T-helper 9 cell (primary cell): ENCODE results near the gene PATJ.

Source experiments
- DNase-seq: peaks from one replicate; pipeline ENCODE4 v3.0.0-alpha.2; 2020

Gene PATJ

GRCh38 chr1:61993331-61993961, 251.2 kb downstream of the PATJ start:
- DNase-seq, result no peak

GRCh38 chr1:61995641-61996040, 253.4 kb downstream of the PATJ start:
- DNase-seq, result no peak

- no peak for DNase-seq
These were observed 254.8 kb downstream of the PATJ start for GRCh38 chr1:61997123-61997522.

GRCh38 chr1:62003777-62004176, 261.5 kb downstream of the PATJ start:
- DNase-seq, result no peak

GRCh38 chr1:62006690-62007089, 264.4 kb downstream of the PATJ start:
- DNase-seq, result no peak

- no peak for DNase-seq
These were observed 268.7 kb downstream of the PATJ start for GRCh38 chr1:62011006-62011405.

GRCh38 chr1:62012095-62012494, 269.8 kb downstream of the PATJ start:
- DNase-seq, result no peak

- DNase-seq, result no peak
These were observed 270.6 kb downstream of the PATJ start for GRCh38 chr1:62012836-62013235.

GRCh38 chr1:62013264-62013663, 271.0 kb downstream of the PATJ start:
- no peak for DNase-seq

GRCh38 chr1:62022382-62022983, 280.2 kb downstream of the PATJ start:
- DNase-seq, result no peak

GRCh38 chr1:62024690-62025089, 282.4 kb downstream of the PATJ start:
- DNase-seq, result no peak

- no peak for DNase-seq
These were observed 282.9 kb downstream of the PATJ start for GRCh38 chr1:62025154-62025553.

GRCh38 chr1:62025892-62026291, 283.6 kb downstream of the PATJ start:
- no peak for DNase-seq

GRCh38 chr1:62029704-62030103, 287.4 kb downstream of the PATJ start:
- no peak for DNase-seq

- DNase-seq, result no peak
These were observed 292.5 kb downstream of the PATJ start for GRCh38 chr1:62034790-62035189.

GRCh38 chr1:62037274-62037673, 295.0 kb downstream of the PATJ start:
- no peak for DNase-seq

- no peak for DNase-seq
These were observed 296.5 kb downstream of the PATJ start for GRCh38 chr1:62038594-62039284.

GRCh38 chr1:62040450-62040849, 298.2 kb downstream of the PATJ start:
- no peak for DNase-seq

GRCh38 chr1:62040973-62041372, 298.7 kb downstream of the PATJ start:
- no peak for DNase-seq

- no peak for DNase-seq
These were observed 300.9 kb downstream of the PATJ start for GRCh38 chr1:62043154-62043553.

- no peak for DNase-seq
These were observed 303.3 kb downstream of the PATJ start for GRCh38 chr1:62045574-62045973.

GRCh38 chr1:62046927-62047326, 304.6 kb downstream of the PATJ start:
- DNase-seq, result no peak

GRCh38 chr1:62050165-62050564, 307.9 kb downstream of the PATJ start:
- DNase-seq, result no peak

GRCh38 chr1:62052946-62053345, 310.7 kb downstream of the PATJ start:
- DNase-seq, result no peak
